D721Med (cell line): ENCODE data around the gene ANTKMT.

Experiments used
- DNase-seq: peaks from one replicate; pipeline ENCODE4 v3.0.0; 2011; ENCODE audit warnings: low spot score; ENCODE audit not compliant: insufficient read length
- FAIRE-seq: peaks from 2 replicates; lab custom pipeline; 2011; peaks lifted over from hg19 to GRCh38; lab: Jason Lieb, UNC
- CTCF ChIP-seq: IDR thresholded peaks from 2 replicates; pipeline ENCODE4 v1.5.1; 2012; ENCODE audit warnings: mild to moderate bottlenecking, control low read depth; ENCODE audit not compliant: insufficient read depth; ENCODE audit errors: missing control alignments

Gene ANTKMT

GRCh38 chr16:770411-770810, 49.5 kb downstream of the ANTKMT start:
- no peak for DNase-seq
- TF ChIP-seq CTCF, result no peak
- FAIRE-seq, result no peak
